SK-N-MC (cell line): ENCODE results near the gene CENPN.

ENCODE experiments used
- DNase-seq: peaks from one replicate; pipeline ENCODE4 v3.0.0-alpha.2; 2011; ENCODE audit warnings: low read depth, low spot score
- H3K27ac ChIP-seq: fragments of 200-600 bp; sonication (generic); 2 replicates; pipeline ENCODE4 v1.5.1; 2016; ENCODE audit warnings: mixed run types
- H3K36me3 ChIP-seq: fragments of 200-600 bp; sonication (generic); 2 replicates; pipeline ENCODE4 v1.6.1; 2017; ENCODE audit warnings: antibody characterized with exemption, low read length, mixed read lengths; ENCODE audit not compliant: insufficient read depth
- H3K4me3 ChIP-seq: fragments of 200-600 bp; sonication (generic); 2 replicates; pipeline ENCODE4 v1.5.1; 2016
- H3K9ac ChIP-seq: fragments of 200-600 bp; sonication (generic); 2 replicates; pipeline ENCODE4 v1.8.0; 2017; ENCODE audit warnings: mixed run types, mixed read lengths; ENCODE audit not compliant: insufficient read length
- H3K9me3 ChIP-seq: fragments of 200-600 bp; sonication (generic); 2 replicates; pipeline ENCODE4 v1.6.1; 2017; ENCODE audit warnings: low read depth, mild to moderate bottlenecking, antibody characterized with exemption, low read length, moderate library complexity, mixed read lengths
- EZH2 ChIP-seq: fragments of 200-600 bp; sonication (generic); IDR thresholded peaks from one replicate; pipeline ENCODE4 v1.6.1; 2017; ENCODE audit warnings: antibody characterized with exemption
- FOXP2 ChIP-seq: optimal IDR thresholded peaks from 2 replicates; pipeline ENCODE3; 2011; ENCODE audit warnings: mild to moderate bottlenecking, moderate library complexity; ENCODE audit not compliant: insufficient read depth; ENCODE audit errors: extremely low read length, control extremely low read depth
- POLR2AphosphoS5 ChIP-seq: IDR thresholded peaks from 2 replicates; pipeline ENCODE4 v1.6.1; 2012; ENCODE audit warnings: mild to moderate bottlenecking, low read depth, low read length, borderline replicate concordance

The CENPN gene

GRCh38 chr16:80973991-80974390, 33.0 kb upstream of the CENPN start:
- no peaks in the 10 kb centered on the region for H3K9me3 ChIP-seq
- no peak for DNase-seq
- no peak overlapping the region for H3K9ac ChIP-seq
- H3K36me3 ChIP-seq = no peaks in the 10 kb centered on the region
- no peak for TF ChIP-seq POLR2AphosphoS5
- TF ChIP-seq EZH2 = no peak
- no peak for TF ChIP-seq FOXP2
- H3K4me3 ChIP-seq = no peak overlapping the region
- H3K27ac ChIP-seq = no peak overlapping the region

DNA sequence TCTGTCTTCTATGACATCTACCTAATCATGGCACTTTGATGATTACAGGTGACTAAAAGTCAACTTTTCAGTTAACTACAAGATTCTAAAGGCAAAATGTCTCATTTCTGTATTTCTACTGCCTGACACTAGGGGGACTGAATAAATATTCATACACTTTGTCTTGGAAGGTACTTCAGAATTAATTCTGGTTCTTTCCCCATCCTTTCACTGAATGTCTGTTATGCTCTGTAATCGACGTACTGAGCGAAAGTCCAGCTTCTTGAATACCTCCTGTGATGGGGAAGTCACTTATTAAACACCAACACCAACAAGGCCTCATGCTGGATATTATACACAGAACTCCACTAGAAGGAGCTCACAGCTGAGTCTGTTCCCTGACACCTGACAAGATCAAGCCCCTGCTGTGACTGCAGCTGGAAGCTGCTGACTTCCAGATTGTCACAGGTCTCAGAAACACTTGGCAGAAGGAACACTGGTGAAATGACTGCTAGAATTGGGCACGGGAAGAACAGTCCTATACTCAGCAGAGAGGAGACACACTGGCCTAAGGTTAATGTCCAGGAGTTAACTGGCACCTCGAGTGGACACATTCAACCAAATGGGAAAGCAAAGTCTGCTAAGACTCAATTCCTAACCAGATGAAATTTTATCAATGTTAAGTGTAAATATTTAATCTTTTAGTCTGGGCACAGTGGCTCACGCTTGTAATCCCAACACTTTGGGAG, 32.2 kb upstream of the CENPN start:
- Histone ChIP-seq H3K27ac (no peak overlapping the region), H3K9me3 (no peaks in the 10 kb centered on the region), H3K9ac (no peak overlapping the region), H3K4me3 (no peak overlapping the region), H3K36me3 (no peaks in the 10 kb centered on the region)
- TF ChIP-seq FOXP2 (no peak), EZH2 (no peak), POLR2AphosphoS5 (no peak)
- no peak for DNase-seq

DNA sequence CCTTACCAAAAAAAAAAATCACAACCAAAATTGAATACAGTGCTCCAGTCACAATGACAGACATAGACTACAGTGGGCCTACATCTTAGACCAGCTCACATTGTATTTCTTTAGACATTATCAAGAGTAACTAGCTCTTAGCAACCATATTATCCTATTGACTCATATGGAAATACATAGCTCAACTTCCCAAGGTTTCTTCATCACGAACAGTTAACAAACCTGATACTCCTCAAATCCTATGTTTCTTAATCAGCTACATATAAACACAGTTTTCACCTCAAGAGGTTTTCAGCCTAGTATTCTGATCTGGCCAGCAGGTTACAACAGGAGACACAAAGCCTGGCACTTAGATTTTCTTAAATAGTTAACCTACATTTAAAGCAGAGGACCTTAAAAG, 30.1 kb upstream of the CENPN start:
- TF ChIP-seq POLR2AphosphoS5 = no peak
- no peak for TF ChIP-seq EZH2
- no peak for TF ChIP-seq FOXP2
- Histone ChIP-seq H3K9me3 (no peaks in the 10 kb centered on the region), H3K4me3 (no peak overlapping the region), H3K9ac (no peak overlapping the region), H3K36me3 (no peaks in the 10 kb centered on the region), H3K27ac (no peak overlapping the region)
- no peak for DNase-seq

DNA sequence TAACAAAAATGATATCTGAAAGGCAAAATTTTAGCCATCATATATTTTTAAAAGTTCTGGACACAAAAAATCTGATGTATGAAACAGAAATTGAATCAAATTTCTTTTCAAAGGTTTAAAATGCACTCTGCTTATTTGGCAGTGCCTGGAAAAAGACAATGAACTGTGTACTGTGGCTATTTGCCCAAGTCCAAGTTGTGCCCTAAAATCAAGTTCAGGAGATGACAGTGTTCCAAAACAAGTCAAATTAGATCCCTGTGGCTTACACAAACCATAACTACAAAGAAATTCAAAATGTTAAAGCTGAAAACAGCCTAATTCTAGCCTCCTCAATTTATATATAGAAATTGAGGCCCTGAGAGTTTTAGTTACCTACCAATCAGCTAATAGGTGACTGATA, 25.9 kb upstream of the CENPN start:
- H3K9ac ChIP-seq = no peak overlapping the region
- no peaks in the 10 kb centered on the region for H3K36me3 ChIP-seq
- no peak overlapping the region for H3K4me3 ChIP-seq
- no peaks in the 10 kb centered on the region for H3K9me3 ChIP-seq
- no peak overlapping the region for H3K27ac ChIP-seq
- TF ChIP-seq EZH2 (no peak), FOXP2 (no peak), POLR2AphosphoS5 (no peak)
- DNase-seq = no peak

DNA sequence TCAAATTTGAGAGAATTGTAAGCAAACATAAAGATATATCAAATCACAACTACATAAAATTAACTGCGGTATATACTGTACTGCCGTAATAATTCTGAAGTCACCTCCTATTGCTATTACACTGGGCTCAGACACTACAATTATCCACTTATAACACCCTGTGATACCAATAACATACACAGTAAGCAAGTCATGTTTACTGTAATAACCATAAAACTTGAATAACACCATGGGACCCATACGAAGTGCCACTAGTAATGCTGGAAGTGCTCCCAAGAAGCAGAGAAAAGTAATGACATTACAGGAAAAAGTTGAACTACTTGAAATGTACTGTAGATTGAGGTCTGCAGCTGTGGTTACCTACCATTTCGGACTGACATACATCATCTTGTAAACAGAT, 24.4 kb upstream of the CENPN start:
- Histone ChIP-seq H3K9me3 (no peaks in the 10 kb centered on the region), H3K9ac (no peak overlapping the region), H3K4me3 (no peak overlapping the region), H3K36me3 (no peaks in the 10 kb centered on the region), H3K27ac (no peak overlapping the region)
- DNase-seq = no peak
- TF ChIP-seq FOXP2 (no peak), POLR2AphosphoS5 (no peak), EZH2 (no peak)

DNA sequence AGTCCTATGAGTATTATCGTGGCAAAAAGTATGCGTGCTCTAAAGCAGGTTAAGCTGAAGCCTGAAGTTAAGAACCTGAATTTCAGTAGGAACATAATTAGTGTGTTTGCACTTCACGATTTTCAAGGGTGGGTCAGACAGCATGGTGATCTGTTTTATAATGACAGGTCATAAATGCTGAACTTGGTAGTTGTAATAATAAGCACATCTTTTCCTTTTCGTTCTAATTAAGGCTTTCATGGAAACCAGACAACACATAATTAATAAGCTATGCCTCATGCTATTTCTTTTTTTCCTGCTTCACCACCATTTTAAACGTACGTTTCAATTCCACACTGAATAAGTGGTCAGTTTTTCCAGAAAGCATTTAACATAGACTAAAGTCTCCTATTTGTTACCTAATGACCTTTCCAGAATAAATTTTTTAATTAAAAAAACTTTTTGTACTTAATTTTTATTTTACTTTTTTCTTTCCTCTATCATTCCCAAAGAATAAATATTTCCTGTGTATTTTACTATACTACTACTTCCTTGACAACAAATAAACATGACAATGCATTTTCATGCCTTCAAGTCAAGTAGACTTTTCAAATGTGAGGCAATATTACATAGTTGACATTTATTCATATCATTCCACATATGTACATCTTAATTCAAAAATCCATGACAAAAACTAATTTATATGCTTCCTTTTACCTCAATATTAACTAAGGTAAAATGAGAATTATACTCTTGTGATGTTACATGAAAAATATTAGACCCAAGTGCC, 22.7 kb upstream of the CENPN start:
- Histone ChIP-seq H3K9me3 (no peaks in the 10 kb centered on the region), H3K36me3 (no peaks in the 10 kb centered on the region), H3K27ac (no peak overlapping the region), H3K9ac (no peak overlapping the region), H3K4me3 (no peak overlapping the region)
- no peak for TF ChIP-seq FOXP2
- TF ChIP-seq POLR2AphosphoS5 = no peak
- no peak for TF ChIP-seq EZH2
- DNase-seq = no peak

DNA sequence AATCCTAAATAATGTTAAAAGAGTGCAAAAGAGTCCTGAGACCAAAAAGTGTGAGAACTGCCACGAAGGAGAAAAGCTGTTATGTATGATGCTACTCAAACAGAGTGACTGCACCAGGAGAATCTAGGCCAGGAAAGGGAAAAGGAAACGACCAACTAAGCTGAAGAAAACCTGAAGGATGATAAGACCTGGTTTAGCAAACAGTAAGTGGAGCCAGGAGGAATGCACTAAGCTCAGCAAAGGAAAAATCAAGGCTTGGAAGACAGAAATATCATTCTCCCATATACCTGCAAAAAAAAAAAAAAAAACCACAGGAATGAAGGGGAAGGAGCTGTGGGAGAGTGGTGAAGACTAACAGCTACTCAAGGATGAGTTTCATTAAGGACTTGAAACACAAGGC, 21.4 kb upstream of the CENPN start:
- no peaks in the 10 kb centered on the region for H3K9me3 ChIP-seq
- no peak overlapping the region for H3K27ac ChIP-seq
- DNase-seq = no peak
- H3K9ac ChIP-seq = no peak overlapping the region
- no peak overlapping the region for H3K4me3 ChIP-seq
- H3K36me3 ChIP-seq = no peaks in the 10 kb centered on the region
- TF ChIP-seq POLR2AphosphoS5 (no peak), EZH2 (no peak), FOXP2 (no peak)

- H3K9me3 ChIP-seq = no peaks in the 10 kb centered on the region
- no peak overlapping the region for H3K9ac ChIP-seq
- no peak for DNase-seq
- H3K36me3 ChIP-seq = no peaks in the 10 kb centered on the region
- no peak overlapping the region for H3K27ac ChIP-seq
- no peak overlapping the region for H3K4me3 ChIP-seq
- TF ChIP-seq EZH2 (no peak), POLR2AphosphoS5 (no peak), FOXP2 (no peak)
These were observed 20.5 kb upstream of the CENPN start for GRCh38 chr16:80986557-80986956.

GRCh38 chr16:80988756-80989155, 18.3 kb upstream of the CENPN start:
- no peak for TF ChIP-seq FOXP2
- TF ChIP-seq EZH2 = no peak
- TF ChIP-seq POLR2AphosphoS5 = no peak
- H3K9ac ChIP-seq = no peak overlapping the region
- DNase-seq = no peak
- no peaks in the 10 kb centered on the region for H3K9me3 ChIP-seq
- H3K27ac ChIP-seq = no peak overlapping the region
- no peaks in the 10 kb centered on the region for H3K36me3 ChIP-seq
- no peak overlapping the region for H3K4me3 ChIP-seq
